Activated CD4-positive, alpha-beta T cell treated with anti-CD3 and anti-CD28 coated beads, Interleukin-2, Interleukin-6, amounts not matched to agents 100 ng/mL and 50 ng/mL, durations not matched to agents 16 hours and 8 hours (primary cell): ENCODE data around the gene FLNB.
"Not testable (repeated sequence)": the region's sequence is repeated elsewhere in the genome, so short reads cannot be mapped to it uniquely, and the experiment has no call there.

Experiments
- DNase-seq: peaks from one replicate; pipeline ENCODE4 v3.0.0-alpha.2; 2020

Gene FLNB

GRCh38 chr3:58035524-58036255, 27.5 kb downstream of the FLNB start:
- no peak for DNase-seq

GRCh38 chr3:58036293-58037032, 28.2 kb downstream of the FLNB start:
- no peak for DNase-seq

- DNase-seq: no peak
Measured at GRCh38 chr3:58037141-58037910, 29.1 kb downstream of the FLNB start.

GRCh38 chr3:58038675-58039292, 30.6 kb downstream of the FLNB start:
- no peak for DNase-seq

- no peak for DNase-seq
Measured at GRCh38 chr3:58039601-58040000, 31.4 kb downstream of the FLNB start.

GRCh38 chr3:58041182-58041825, 33.1 kb downstream of the FLNB start:
- DNase-seq: no peak

GRCh38 chr3:58041826-58042324, 33.7 kb downstream of the FLNB start:
- DNase-seq: no peak

GRCh38 chr3:58042947-58043707, 34.9 kb downstream of the FLNB start:
- no peak for DNase-seq

- DNase-seq: no peak
Measured at GRCh38 chr3:58043933-58044332, 35.7 kb downstream of the FLNB start.

GRCh38 chr3:58044691-58045483, 36.7 kb downstream of the FLNB start:
- DNase-seq: no peak

- no peak for DNase-seq
Measured at GRCh38 chr3:58047826-58048225, 39.6 kb downstream of the FLNB start.

- DNase-seq: no peak
Measured at GRCh38 chr3:58048301-58048700, 40.1 kb downstream of the FLNB start.

GRCh38 chr3:58049143-58049785, 41.0 kb downstream of the FLNB start:
- no peak for DNase-seq

GRCh38 chr3:58051196-58051595, 43.0 kb downstream of the FLNB start:
- no peak for DNase-seq

GRCh38 chr3:58051658-58052261, 43.5 kb downstream of the FLNB start:
- not testable (repeated sequence) for DNase-seq

GRCh38 chr3:58052373-58053273, 44.4 kb downstream of the FLNB start:
- DNase-seq: peak; percentile 70

GRCh38 chr3:58054652-58055051, 46.4 kb downstream of the FLNB start:
- no peak for DNase-seq

GRCh38 chr3:58055314-58055713, 47.1 kb downstream of the FLNB start:
- DNase-seq: no peak

GRCh38 chr3:58055891-58056290, 47.7 kb downstream of the FLNB start:
- DNase-seq: not testable (repeated sequence)
